Naive thymus-derived CD4-positive, alpha-beta T cell (primary cell): ENCODE measurements around the gene ZBP1. TPM values are rescaled to one million over a fixed set of nuclear protein-coding genes. Genes with fewer than 3 reads are reported as not detected.

Experiments used
- ATAC-seq: fragments of 150-1000 bp; cut with Tn5 transposase; 2 replicates; pipeline ENCODE4 v1.10.0; 2021; ENCODE audit warnings: mild to moderate bottlenecking, moderate library complexity
- CTCF ChIA-PET: fragments of 350-600 bp; sonication (Branson Sonifier 250); formaldehyde crosslinking; loops from one replicate; lab custom pipeline; 2021; ENCODE audit warnings: antibody characterized with exemption; lab: Charles Lee
- POLR2A ChIA-PET: fragments of 350-600 bp; sonication (Branson Sonifier 250); formaldehyde crosslinking; loops from one replicate; lab custom pipeline; 2021; ENCODE audit warnings: antibody characterized with exemption, inconsistent platforms; lab: Charles Lee
- DNase-seq, 9 donors: peaks; one replicate each; pipeline versions ENCODE4 v3.0.0 to v3.0.0-alpha.2; 2020 to 2022; ENCODE audit warnings: mixed read lengths in 1 of 9
- H3K27ac ChIP-seq: one replicate; pipeline ENCODE4 v1.7.0; 2013; ENCODE audit warnings: mild to moderate bottlenecking, low read depth, low read length, moderate library complexity
- H3K27me3 ChIP-seq, 2 donors: one replicate each; pipeline ENCODE4 v1.7.0; 2013; ENCODE audit warnings: low read length in 2 of 2, mild to moderate bottlenecking in 2 of 2, moderate library complexity in 2 of 2; ENCODE audit not compliant: control insufficient read depth in 2 of 2, insufficient read depth in 2 of 2
- H3K36me3 ChIP-seq, 3 experiments: 1 replicate in 2 of 3; 2 replicates in 1 of 3; pipeline ENCODE4 v1.7.0; 2013; ENCODE audit warnings: low read length in 3 of 3, mild to moderate bottlenecking in 3 of 3, moderate library complexity in 1 of 3; ENCODE audit not compliant: insufficient read depth in 3 of 3, control insufficient read depth in 2 of 3
- H3K4me1 ChIP-seq, 2 donors: one replicate each; pipeline ENCODE4 v1.7.0; 2013; ENCODE audit warnings: low read length in 2 of 2, mild to moderate bottlenecking in 2 of 2, moderate library complexity in 1 of 2; ENCODE audit not compliant: control insufficient read depth in 2 of 2, insufficient read depth in 2 of 2
- H3K4me3 ChIP-seq: 2 replicates; pipeline ENCODE4 v1.7.0; 2013; ENCODE audit warnings: mild to moderate bottlenecking, low read length
- H3K9me3 ChIP-seq, 3 experiments: 1 replicate in 2 of 3; 2 replicates in 1 of 3; pipeline ENCODE4 v1.7.0; 2013; ENCODE audit warnings: low read length in 3 of 3; ENCODE audit not compliant: control insufficient read depth in 2 of 3
- H3K27ac Mint-ChIP-seq, 9 donors: one replicate each; pipeline ENCODE4 v1.8.0; 2020 to 2022; ENCODE audit warnings: mixed read lengths in 9 of 9, mild to moderate bottlenecking in 8 of 9, moderate library complexity in 5 of 9, inconsistent platforms in 2 of 9
- H3K27me3 Mint-ChIP-seq, 5 donors: one replicate each; pipeline ENCODE4 v1.8.0; 2021 to 2022; ENCODE audit warnings: mixed read lengths in 5 of 5, mild to moderate bottlenecking in 1 of 5
- H3K36me3 Mint-ChIP-seq, 5 donors: one replicate each; pipeline ENCODE4 v1.8.0; 2020 to 2022; ENCODE audit warnings: mixed read lengths in 5 of 5, mild to moderate bottlenecking in 3 of 5, inconsistent platforms in 1 of 5
- H3K4me1 Mint-ChIP-seq, 7 donors: one replicate each; pipeline ENCODE4 v1.8.0; 2020 to 2022; ENCODE audit warnings: mixed read lengths in 7 of 7, mild to moderate bottlenecking in 3 of 7, inconsistent platforms in 1 of 7
- H3K4me3 Mint-ChIP-seq, 10 donors: one replicate each; pipeline ENCODE4 v1.8.0; 2020 to 2022; ENCODE audit warnings: mild to moderate bottlenecking in 10 of 10, mixed read lengths in 10 of 10, moderate library complexity in 6 of 10, inconsistent platforms in 2 of 10
- H3K9me3 Mint-ChIP-seq, 11 donors: one replicate each; pipeline ENCODE4 v1.8.0; 2020 to 2022; ENCODE audit warnings: mixed read lengths in 11 of 11, mild to moderate bottlenecking in 4 of 11, inconsistent platforms in 1 of 11, moderate library complexity in 1 of 11
- intact Hi-C, 2 donors: fragments of 100-400 bp; cut with micrococcal nuclease; formaldehyde crosslinking; loops; one replicate each; pipeline ENCODE4 v1.15.1; 2023
- polyA plus RNA-seq, 2 donors: library from polyadenylated mRNA; unstranded; fragments of 300-500 nt; fragmentation: Illumina TruSeq; gene quantifications; one replicate each; pipeline ENCODE4 v1.2.3, GENCODE V29; 2021
- total RNA-seq, 6 experiments: library from RNA in 5 of 6; stranded (reverse) in 5 of 6; gene quantifications; 1 replicate in 5 of 6; 2 replicates in 1 of 6; pipeline ENCODE4 v1.2.3 and lab custom pipeline; 2021 to 2026

The ZBP1 gene
- total and polyA plus RNA-seq, 7 experiments from 2014 or later = 5.9 to 27.9 (median 10.4) TPM

GRCh38 chr20:57588596-57588995, 31.6 kb downstream of the ZBP1 start:
- intact Hi-C loops = no loop called here
- Histone ChIP-seq H3K4me1 (no peaks in the 10 kb centered on the region), H3K36me3 (no peaks in the 10 kb centered on the region), H3K27ac (no peak overlapping the region), H3K27me3 (no peaks in the 10 kb centered on the region), H3K4me3 (no peak overlapping the region), H3K9me3 (peaks cover 0 to 9% (median 0%) of the 10 kb centered on the region in 3 experiments)
- Mint-ChIP-seq H3K27me3 (peaks cover 9 to 27% (median 18%) of the 10 kb centered on the region in 5 donors), H3K4me3 (no peak overlapping the region), H3K27ac (no peak overlapping the region), H3K36me3 (no peaks in the 10 kb centered on the region), H3K4me1 (peaks cover 0 to 6% (median 0%) of the 10 kb centered on the region in 7 donors), H3K9me3 (peaks cover 0 to 13% (median 3%) of the 10 kb centered on the region in 11 donors)
- POLR2A ChIA-PET = no interaction called here
- no peak for ATAC-seq
- CTCF ChIA-PET = interaction anchor here (1.1 kb wide), 1 partner anchor 640 kb away, joined by 5 read pairs; the partner anchor contains the start of gene ANKRD60
- DNase-seq = no peak

DNA sequence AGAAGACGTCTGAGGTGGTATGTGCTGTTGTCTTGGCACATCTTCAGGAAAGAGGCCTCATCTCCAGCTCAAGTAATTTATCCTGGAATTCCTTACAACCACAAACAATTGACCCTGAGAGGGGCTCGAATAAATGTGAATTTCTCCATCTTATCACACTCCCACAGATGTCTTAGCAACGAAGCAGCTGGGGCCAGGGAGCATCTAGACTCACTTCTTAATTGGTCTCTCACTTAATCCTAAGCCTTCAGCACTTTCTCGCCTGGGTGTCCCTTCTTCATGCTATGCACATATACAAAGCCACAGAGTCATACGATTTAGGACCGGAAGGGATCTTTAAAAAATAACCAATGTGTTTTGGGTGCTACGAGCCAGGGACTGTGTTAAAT, 32.2 kb downstream of the ZBP1 start:
- DNase-seq = no peak
- no peak for ATAC-seq
- intact Hi-C loops = no loop called here
- Mint-ChIP-seq H3K4me1 (peaks cover 0 to 5% (median 0%) of the 10 kb centered on the region in 7 donors), H3K36me3 (no peaks in the 10 kb centered on the region), H3K27ac (no peak overlapping the region), H3K9me3 (peaks cover 0 to 13% (median 3%) of the 10 kb centered on the region in 11 donors), H3K4me3 (no peak overlapping the region), H3K27me3 (peaks cover 13 to 33% (median 24%) of the 10 kb centered on the region in 5 donors)
- Histone ChIP-seq H3K9me3 (peaks cover 0 to 9% (median 0%) of the 10 kb centered on the region in 3 experiments), H3K4me1 (no peaks in the 10 kb centered on the region), H3K4me3 (no peak overlapping the region), H3K36me3 (no peaks in the 10 kb centered on the region), H3K27ac (no peak overlapping the region), H3K27me3 (no peaks in the 10 kb centered on the region)
- CTCF ChIA-PET = interaction anchor here (0.6 to 1.5 kb wide), 2 partner anchors 8 to 612 kb away, joined by 3 to 7 read pairs; no protein-coding TSS in a partner anchor
- POLR2A ChIA-PET = interaction anchor here (0.7 kb wide), 1 partner anchor 414 kb away, joined by 4 read pairs; no protein-coding TSS in a partner anchor

DNA sequence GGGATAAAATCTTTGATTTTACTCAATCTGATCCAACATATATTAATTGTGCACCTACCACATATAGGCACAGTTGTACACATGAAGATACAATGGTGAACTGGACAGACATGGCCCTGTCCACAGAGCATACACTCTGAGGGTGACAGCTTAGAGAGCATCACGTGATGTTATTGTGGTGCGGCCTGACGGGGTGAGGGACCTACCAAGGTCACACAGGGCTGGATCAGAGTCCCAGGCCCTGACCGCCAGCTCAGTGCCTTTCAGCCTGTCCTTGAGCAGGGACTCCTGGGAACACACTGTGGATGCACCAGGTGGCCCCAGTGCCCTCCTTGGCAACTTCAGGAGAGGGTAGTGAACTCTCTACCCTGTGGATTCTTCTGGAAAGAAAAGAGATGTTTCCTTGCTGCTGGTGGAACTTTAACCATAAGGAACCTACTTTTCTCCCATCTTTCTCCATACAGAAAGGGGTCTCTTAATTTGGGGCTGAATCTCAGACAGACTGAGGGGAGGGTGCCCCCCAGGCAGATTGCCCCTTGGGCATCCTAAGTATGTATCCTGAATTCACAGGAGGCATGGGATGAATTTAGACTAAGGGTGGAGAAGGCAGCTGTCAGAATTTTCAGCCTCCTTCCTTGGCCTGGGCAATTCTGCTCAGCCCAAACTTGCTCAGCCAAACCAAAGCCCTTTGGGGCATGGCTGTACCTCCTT, 32.8 kb downstream of the ZBP1 start:
- intact Hi-C loops = no loop called here
- peaks cover 0 to 5% (median 0%) of the 10 kb centered on the region in 7 donors for H3K4me1 Mint-ChIP-seq
- H3K9me3 Mint-ChIP-seq = peaks cover 0 to 13% (median 3%) of the 10 kb centered on the region in 11 donors
- H3K9me3 ChIP-seq = peaks cover 0 to 9% (median 0%) of the 10 kb centered on the region in 3 experiments
- H3K4me3 ChIP-seq = no peak overlapping the region
- H3K36me3 Mint-ChIP-seq = no peaks in the 10 kb centered on the region
- POLR2A ChIA-PET = interaction anchor here (0.7 kb wide), 1 partner anchor 415 kb away, joined by 4 read pairs; no protein-coding TSS in a partner anchor
- H3K36me3 ChIP-seq = no peaks in the 10 kb centered on the region
- CTCF ChIA-PET = interaction anchor here (0.6 to 1.5 kb wide), 2 partner anchors 9 to 613 kb away, joined by 3 to 7 read pairs; no protein-coding TSS in a partner anchor
- DNase-seq (no peak), ATAC-seq (no peak)
- no peak overlapping the region for H3K27ac Mint-ChIP-seq
- H3K4me3 Mint-ChIP-seq = no peak overlapping the region
- no peak overlapping the region for H3K27ac ChIP-seq
- H3K27me3 Mint-ChIP-seq = peaks cover 17 to 39% (median 30%) of the 10 kb centered on the region in 5 donors
- no peaks in the 10 kb centered on the region for H3K27me3 ChIP-seq
- no peaks in the 10 kb centered on the region for H3K4me1 ChIP-seq

DNA sequence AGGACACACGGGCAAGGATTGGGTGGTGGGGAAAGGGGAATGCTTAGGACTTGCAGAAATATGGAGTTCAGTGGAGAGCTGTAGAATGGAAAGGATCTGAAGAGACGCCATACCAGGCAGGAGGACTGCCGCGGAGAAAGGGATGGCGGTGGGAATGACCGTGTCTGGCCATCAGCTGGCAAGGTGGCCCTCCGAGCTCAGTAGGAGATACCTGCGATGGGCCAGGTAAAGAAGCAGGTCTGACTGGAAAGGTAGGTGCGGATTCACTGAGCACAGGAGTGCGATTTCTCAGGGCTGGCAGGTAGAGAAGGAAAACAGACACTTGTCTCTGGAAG, 33.3 kb downstream of the ZBP1 start:
- Mint-ChIP-seq H3K4me3 (no peak overlapping the region), H3K36me3 (no peaks in the 10 kb centered on the region), H3K27ac (no peak overlapping the region), H3K4me1 (peaks cover 0 to 5% (median 0%) of the 10 kb centered on the region in 7 donors), H3K9me3 (peaks cover 0 to 13% (median 3%) of the 10 kb centered on the region in 11 donors), H3K27me3 (peaks cover 21 to 44% (median 35%) of the 10 kb centered on the region in 5 donors)
- ChIA-PET CTCF (interaction anchor here (1.5 kb wide), 1 partner anchor 9 kb away, joined by 7 read pairs; no protein-coding TSS in a partner anchor), POLR2A (no interaction called here)
- DNase-seq (no peak), ATAC-seq (no peak)
- Histone ChIP-seq H3K27me3 (no peaks in the 10 kb centered on the region), H3K4me1 (no peaks in the 10 kb centered on the region), H3K27ac (no peak overlapping the region), H3K4me3 (no peak overlapping the region), H3K9me3 (peaks cover 0 to 9% (median 0%) of the 10 kb centered on the region in 3 experiments), H3K36me3 (no peaks in the 10 kb centered on the region)
- intact Hi-C loops = no loop called here

- DNase-seq (no peak), ATAC-seq (no peak)
- no peak overlapping the region for H3K27ac ChIP-seq
- no peak overlapping the region for H3K27ac Mint-ChIP-seq
- H3K4me1 Mint-ChIP-seq = peaks cover 0 to 5% (median 0%) of the 10 kb centered on the region in 7 donors
- peaks cover 24 to 48% (median 40%) of the 10 kb centered on the region in 5 donors for H3K27me3 Mint-ChIP-seq
- H3K27me3 ChIP-seq = no peaks in the 10 kb centered on the region
- CTCF ChIA-PET = interaction anchor here (3.3 kb wide), 1 partner anchor 10 kb away, joined by 13 read pairs; no protein-coding TSS in a partner anchor
- H3K9me3 Mint-ChIP-seq = peaks cover 0 to 13% (median 3%) of the 10 kb centered on the region in 11 donors
- peaks cover 0 to 9% (median 0%) of the 10 kb centered on the region in 3 experiments for H3K9me3 ChIP-seq
- H3K4me3 ChIP-seq = no peak overlapping the region
- POLR2A ChIA-PET = no interaction called here
- no peaks in the 10 kb centered on the region for H3K4me1 ChIP-seq
- no peak overlapping the region for H3K4me3 Mint-ChIP-seq
- intact Hi-C loops = no loop called here
- H3K36me3 ChIP-seq = no peaks in the 10 kb centered on the region
- H3K36me3 Mint-ChIP-seq = no peaks in the 10 kb centered on the region
Measured at GRCh38 chr20:57586370-57586793, 33.8 kb downstream of the ZBP1 start.

GRCh38 chr20:57585466-57586213, 34.6 kb downstream of the ZBP1 start:
- Histone ChIP-seq H3K27me3 (no peaks in the 10 kb centered on the region), H3K4me1 (no peaks in the 10 kb centered on the region), H3K27ac (no peak overlapping the region), H3K4me3 (no peak overlapping the region), H3K36me3 (no peaks in the 10 kb centered on the region), H3K9me3 (peaks cover 0 to 9% (median 0%) of the 10 kb centered on the region in 3 experiments)
- ChIA-PET CTCF (interaction anchor here (3.3 kb wide), 1 partner anchor 11 kb away, joined by 13 read pairs; no protein-coding TSS in a partner anchor), POLR2A (no interaction called here)
- H3K9me3 Mint-ChIP-seq = peaks cover 0 to 13% (median 3%) of the 10 kb centered on the region in 11 donors
- intact Hi-C loops = no loop called here
- DNase-seq = no peak
- no peak overlapping the region for H3K4me3 Mint-ChIP-seq
- peaks cover 28 to 56% (median 47%) of the 10 kb centered on the region in 5 donors for H3K27me3 Mint-ChIP-seq
- no peaks in the 10 kb centered on the region for H3K36me3 Mint-ChIP-seq
- no peak for ATAC-seq
- H3K4me1 Mint-ChIP-seq = peaks cover 0 to 5% (median 0%) of the 10 kb centered on the region in 7 donors
- H3K27ac Mint-ChIP-seq = peak overlapping the region in 1 of 9 donors; percentile 43
